Measurements from ENCODE around the gene CISTR. TPM values are rescaled to one million over a fixed set of nuclear protein-coding genes. Genes with fewer than 3 reads are reported as not detected.

CISTR gene
- total and polyA plus RNA-seq, 8 donors = not detected

- Histone ChIP-seq H3K4me1 (peaks cover 17 to 32% (median 27%) of the 10 kb centered on the region in 4 donors), H3K9me3 (no peaks in the 10 kb centered on the region), H3K27me3 (peaks cover 6 to 99% (median 72%) of the 10 kb centered on the region in 3 donors), H3K4me3 (no peak overlapping the region), H3K27ac (no peak overlapping the region), H3K36me3 (no peaks in the 10 kb centered on the region)
- intact Hi-C loops (cut with DNase I; ENCODE audit: low total_unique reads) = loop anchor here (5.0 kb wide), 1 partner anchor 43 kb away; no protein-coding TSS in a partner anchor
- WGBS, 5 donors = 55 to 74% (median 58%) methylated on average over 5 of the region's 5 CpGs
- peak in 1 of 2 donors; percentile 8 for DNase-seq
- no peak for TF ChIP-seq CTCF (IDR thresholded peaks at IDR 0.05)
- no peak for TF ChIP-seq EP300 (IDR thresholded peaks at IDR 0.05)
- no peak for TF ChIP-seq POLR2AphosphoS5 (IDR thresholded peaks at IDR 0.05)
- no peak for TF ChIP-seq POLR2A (IDR thresholded peaks at IDR 0.05)
These were observed 52.1 kb downstream of the CISTR start for GRCh38 chr12:53699678-53700025.

- Histone ChIP-seq H3K4me1 (peaks cover 18 to 32% (median 28%) of the 10 kb centered on the region in 4 donors), H3K27ac (no peak overlapping the region), H3K27me3 (peaks cover 6 to 99% (median 72%) of the 10 kb centered on the region in 3 donors), H3K9me3 (no peaks in the 10 kb centered on the region), H3K36me3 (no peaks in the 10 kb centered on the region), H3K4me3 (no peak overlapping the region)
- 45 to 57% (median 50%) methylated on average over 3 of the region's 3 CpGs for WGBS, 5 donors
- no peak for TF ChIP-seq EP300 (IDR thresholded peaks at IDR 0.05)
- no peak for TF ChIP-seq POLR2A (IDR thresholded peaks at IDR 0.05)
- TF ChIP-seq POLR2AphosphoS5 (IDR thresholded peaks at IDR 0.05) = no peak
- no peak for TF ChIP-seq CTCF (IDR thresholded peaks at IDR 0.05)
- intact Hi-C loops (cut with DNase I; ENCODE audit: low total_unique reads) = no loop called here
- no peak for DNase-seq
These were observed 52.7 kb downstream of the CISTR start for GRCh38 chr12:53698948-53699677.

- peaks cover 6 to 99% (median 67%) of the 10 kb centered on the region in 3 donors for H3K27me3 ChIP-seq
- DNase-seq = peak in 1 of 2 donors; percentile 36
These were observed 55.0 kb downstream of the CISTR start for GRCh38 chr12:53696655-53697331.

More at GRCh38 chr12:53696655-53697331, 55.0 kb downstream of the CISTR start:
- intact Hi-C loops (cut with DNase I; ENCODE audit: low total_unique reads) = no loop called here
- WGBS, 5 donors = 15 to 27% (median 21%) methylated on average over 24 of the region's 24 CpGs
- Histone ChIP-seq H3K27ac (no peak overlapping the region), H3K4me3 (peak overlapping the region; percentile 18 to 38 (median 22)), H3K36me3 (no peaks in the 10 kb centered on the region), H3K9me3 (no peaks in the 10 kb centered on the region), H3K4me1 (peaks cover 18 to 29% (median 28%) of the 10 kb centered on the region in 4 donors)
- TF ChIP-seq POLR2A (IDR thresholded peaks at IDR 0.05) (no peak), CTCF (IDR thresholded peaks at IDR 0.05) (no peak), EP300 (IDR thresholded peaks at IDR 0.05) (no peak), POLR2AphosphoS5 (IDR thresholded peaks at IDR 0.05) (no peak)

Other genes starting within 250 kb of the CISTR start
- gene NPFF, start 244.5 kb downstream of the CISTR start, total RNA-seq = not detected
- not detected for gene NPFF, start 244.5 kb downstream of the CISTR start, polyA plus RNA-seq
- gene ATF7, start 125.6 kb downstream of the CISTR start, total RNA-seq = 10 to 100 TPM in 4 of 5 donors, 1 to 10 TPM in 1; 9.0 to 93.4 (median 16.5) TPM
- 10 to 100 TPM; 12.9 to 20.9 (median 14.3) TPM for gene ATF7, start 125.6 kb downstream of the CISTR start, polyA plus RNA-seq
- 100 to 1,000 TPM in 3 of 5 donors, 10 to 100 TPM in 2; 75.0 to 255 (median 241) TPM for gene ATP5MC2, start 75.9 kb downstream of the CISTR start, total RNA-seq
- gene ATP5MC2, start 75.9 kb downstream of the CISTR start, polyA plus RNA-seq = 100 to 1,000 TPM; 517 to 864 (median 543) TPM
- gene CALCOCO1, start 24.5 kb downstream of the CISTR start, total RNA-seq = 100 to 1,000 TPM; 135 to 441 (median 164) TPM
- gene CALCOCO1, start 24.5 kb downstream of the CISTR start, polyA plus RNA-seq = 100 to 1,000 TPM in 1 of 3 donors, 10 to 100 TPM in 2; 60.3 to 102 (median 73.2) TPM
- not detected for gene HOXC13, start 186.9 kb upstream of the CISTR start, total RNA-seq
- not detected for gene HOXC13, start 186.9 kb upstream of the CISTR start, polyA plus RNA-seq
- not detected for gene HOXC12, start 202.9 kb upstream of the CISTR start, total RNA-seq
- not detected for gene HOXC12, start 202.9 kb upstream of the CISTR start, polyA plus RNA-seq
- gene HOXC11, start 221.1 kb upstream of the CISTR start, total RNA-seq = not detected
- not detected for gene HOXC11, start 221.1 kb upstream of the CISTR start, polyA plus RNA-seq
- gene HOTAIR, start 223.0 kb upstream of the CISTR start, total RNA-seq = not detected
- gene HOTAIR, start 223.0 kb upstream of the CISTR start, polyA plus RNA-seq = not detected
- not detected for gene HOXC10, start 233.2 kb upstream of the CISTR start, total RNA-seq
- gene HOXC10, start 233.2 kb upstream of the CISTR start, polyA plus RNA-seq = not detected
- gene HOXC9, start 248.2 kb upstream of the CISTR start, total RNA-seq = not detected
- gene HOXC9, start 248.2 kb upstream of the CISTR start, polyA plus RNA-seq = under 1 TPM in 1 of 3 donors, not detected in 2; 0.08 TPM

Measured in stomach (tissue), 9 donors.